ENCODE measurements around the gene NUDCD2. TPM values are rescaled to one million over a fixed set of nuclear protein-coding genes. Genes with fewer than 3 reads are reported as not detected.

Gene NUDCD2
- total RNA-seq, 1 donor: 8.5 TPM

GRCh38 chr5:163496286-163496685 lies 36.4 kb upstream of the NUDCD2 start:
- TF ChIP-seq CTCF (IDR thresholded peaks at IDR 0.05; ENCODE audit: insufficient read depth, low read length): no peak
- peak; percentile 31 for DNase-seq (ENCODE audit: low read depth)
- no peak overlapping the region for H3K4me3 ChIP-seq (ENCODE audit: low read depth, low read length)

GRCh38 chr5:163489745-163490075 lies 29.8 kb upstream of the NUDCD2 start:
- DNase-seq (ENCODE audit: low read depth): no peak
- no peak overlapping the region for H3K4me3 ChIP-seq (ENCODE audit: low read depth, low read length)
- TF ChIP-seq CTCF (IDR thresholded peaks at IDR 0.05; ENCODE audit: insufficient read depth, low read length): no peak

- H3K4me3 ChIP-seq (ENCODE audit: low read depth, low read length): no peak overlapping the region
- no peak for TF ChIP-seq CTCF (IDR thresholded peaks at IDR 0.05; ENCODE audit: insufficient read depth, low read length)
- DNase-seq (ENCODE audit: low read depth): peak; percentile 16
These were observed 29.3 kb upstream of the NUDCD2 start for GRCh38 chr5:163489055-163489744.

GRCh38 chr5:163478982-163479271 lies 19.0 kb upstream of the NUDCD2 start:
- no peak for DNase-seq (ENCODE audit: low read depth)
- no peak overlapping the region for H3K4me3 ChIP-seq (ENCODE audit: low read depth, low read length)
- TF ChIP-seq CTCF (IDR thresholded peaks at IDR 0.05; ENCODE audit: insufficient read depth, low read length): no peak

- peak; percentile 51 for DNase-seq (ENCODE audit: low read depth)
- no peak overlapping the region for H3K4me3 ChIP-seq (ENCODE audit: low read depth, low read length)
- no peak for TF ChIP-seq CTCF (IDR thresholded peaks at IDR 0.05; ENCODE audit: insufficient read depth, low read length)
These were observed 18.5 kb upstream of the NUDCD2 start for GRCh38 chr5:163478126-163478981.

GRCh38 chr5:163475411-163475810 lies 15.5 kb upstream of the NUDCD2 start:
- H3K4me3 ChIP-seq (ENCODE audit: low read depth, low read length): no peak overlapping the region
- DNase-seq (ENCODE audit: low read depth): no peak
- no peak for TF ChIP-seq CTCF (IDR thresholded peaks at IDR 0.05; ENCODE audit: insufficient read depth, low read length)

Data from fibroblast of the aortic adventitia (primary cell).